Epithelial cell of esophagus (primary cell): ENCODE data around the gene MUS81.
"Not testable (repeated sequence)": the region's sequence is repeated elsewhere in the genome, so short reads cannot be mapped to it uniquely, and the experiment has no call there.

ENCODE experiments used
- DNase-seq: peaks from one replicate; pipeline ENCODE4 v3.0.0; 2010; ENCODE audit warnings: low read depth
- H3K4me3 ChIP-seq: 2 replicates; pipeline ENCODE4 v1.5.1; 2011; ENCODE audit warnings: mild to moderate bottlenecking, low read length, control low read depth
- CTCF ChIP-seq: IDR thresholded peaks from 2 replicates; pipeline ENCODE4 v1.5.1; 2011; ENCODE audit warnings: low read depth, mild to moderate bottlenecking, low read length, control low read depth, inconsistent platforms; ENCODE audit not compliant: insufficient read depth; ENCODE audit errors: missing control alignments

MUS81 gene

DNA sequence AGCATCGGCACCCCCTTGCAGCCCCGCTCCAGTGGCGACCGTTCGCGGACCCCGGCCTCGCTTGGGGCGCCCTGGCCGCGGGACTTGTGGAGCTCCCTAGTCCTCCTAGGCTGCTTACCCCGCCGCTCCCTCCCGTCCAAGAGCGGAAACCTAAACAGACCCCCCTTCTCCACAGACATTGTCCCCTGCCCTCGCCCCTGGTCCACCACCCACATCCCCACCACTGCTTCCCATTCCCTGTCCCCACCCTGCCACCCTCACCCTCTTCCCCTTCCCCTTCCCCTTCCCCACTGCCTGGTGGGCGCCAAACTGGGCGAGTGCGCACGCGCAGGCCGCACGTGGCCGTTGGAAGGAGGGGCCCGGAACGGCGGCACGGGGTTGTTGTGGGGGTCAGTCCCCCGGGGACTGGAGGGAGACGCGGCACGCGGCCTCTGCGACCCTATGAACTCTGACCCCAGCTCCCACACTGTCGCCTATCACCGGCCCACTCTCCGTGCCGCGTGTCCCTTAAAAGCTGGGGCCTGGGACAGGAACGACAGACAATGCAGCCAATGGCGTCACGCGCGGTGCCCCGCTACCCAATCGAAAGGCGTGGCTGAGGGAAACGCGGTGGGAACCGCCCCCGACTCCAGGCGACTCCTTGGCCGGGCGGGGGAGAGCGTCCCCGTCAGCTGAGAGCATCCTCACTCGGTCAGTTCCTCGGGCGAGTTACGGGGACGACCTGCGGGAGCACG lies 26.8 kb upstream of the MUS81 start, which contains the start of gene SNX32:
SNX32 (plus strand) TSS at position 667 of the 734 bp plus-strand sequence. CDS start 103 bp downstream, outside the sequence.
- TF ChIP-seq CTCF = no peak
- peak; percentile 93 for DNase-seq
- H3K4me3 ChIP-seq = peak within 1 kb of the TSS; percentile 77

GRCh38 chr11:65834202-65834601 lies 26.0 kb upstream of the MUS81 start:
- DNase-seq = no peak
- TF ChIP-seq CTCF = no peak
- peak overlapping the region; percentile 77 for H3K4me3 ChIP-seq

DNA sequence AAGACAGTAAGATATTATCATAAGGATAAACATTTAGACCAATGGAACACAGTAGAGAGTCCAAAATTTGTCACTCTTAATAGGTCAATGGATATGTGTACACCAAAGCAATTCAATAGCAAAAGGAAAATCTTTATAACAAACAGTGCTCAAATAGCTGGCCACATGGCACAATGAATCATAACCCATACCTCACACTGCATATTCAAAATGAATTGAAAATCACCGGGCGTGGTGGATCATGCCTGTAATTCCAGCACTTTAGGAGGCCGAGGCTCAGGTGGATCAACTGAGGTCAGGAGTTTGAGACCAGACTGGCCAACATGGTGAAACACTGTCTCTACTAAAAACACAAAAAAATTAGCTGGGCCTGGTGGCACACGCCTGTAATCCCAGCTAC lies 18.1 kb upstream of the MUS81 start:
- no peak overlapping the region for H3K4me3 ChIP-seq
- TF ChIP-seq CTCF = no peak
- DNase-seq = peak; percentile 44

DNA sequence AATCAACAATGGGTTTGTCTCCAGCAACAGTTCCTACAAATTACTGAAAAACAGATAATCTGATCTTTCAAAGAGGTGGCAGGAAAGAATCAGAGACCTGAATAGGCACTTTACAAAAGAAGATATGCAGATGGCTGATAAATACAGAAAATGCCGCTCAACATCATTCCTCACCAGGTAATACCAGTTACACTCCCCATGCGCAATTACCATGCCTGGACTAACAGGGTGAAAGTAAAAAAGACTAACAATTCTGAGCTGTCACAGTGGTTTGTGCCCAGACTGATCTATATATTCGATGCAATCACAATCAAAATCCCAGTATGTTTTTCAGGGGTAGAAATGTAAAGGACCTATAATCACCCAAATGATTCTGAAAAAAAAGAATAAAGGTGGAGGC lies 16.4 kb upstream of the MUS81 start:
- DNase-seq = no peak
- no peak overlapping the region for H3K4me3 ChIP-seq
- no peak for TF ChIP-seq CTCF

- H3K4me3 ChIP-seq = no peak overlapping the region
- no peak for DNase-seq
- no peak for TF ChIP-seq CTCF
Measured at GRCh38 chr11:65844231-65844872, 15.9 kb upstream of the MUS81 start.

GRCh38 chr11:65847746-65848145 lies 12.5 kb upstream of the MUS81 start:
- TF ChIP-seq CTCF = no peak
- no peak overlapping the region for H3K4me3 ChIP-seq
- no peak for DNase-seq

- not testable (repeated sequence) for DNase-seq, H3K4me3 ChIP-seq
Measured at GRCh38 chr11:65848693-65849092, 11.5 kb upstream of the MUS81 start.
